A549 (cell line): Measurements from ENCODE around the gene MRPL2. TPM values are rescaled to one million over a fixed set of nuclear protein-coding genes. Genes with fewer than 3 reads are reported as not detected.

ENCODE experiments used
- ATAC-seq, 2 experiments: fragments of 200-7000 bp in 1 of 2; fragments of >200 bp in 1 of 2; cut with Nextera tagmentation in 1 of 2; cut with Tn5 transposase in 1 of 2; 3 replicates each; pipeline versions ENCODE4 v1.8.0 to v1.9.1; 2018 to 2020; ENCODE audit warnings: mild to moderate bottlenecking in 1 of 2, moderate library complexity in 1 of 2
- CTCF ChIA-PET: fragments of 300-600 bp; sonication (Branson Sonifier 250); formaldehyde crosslinking; extraction: SDS; loops from one replicate; lab custom pipeline; 2021; ENCODE audit warnings: antibody characterized with exemption, inconsistent platforms; lab: Yijun Ruan, JAX
- POLR2A ChIA-PET: fragments of 350-600 bp; formaldehyde crosslinking; extraction: SDS; loops from one replicate; lab custom pipeline; 2021; ENCODE audit warnings: antibody characterized with exemption, inconsistent platforms; lab: Yijun Ruan, JAX
- DNase-seq, 2 experiments: peaks; one replicate each; pipeline versions ENCODE4 v3.0.0 to v3.0.0-alpha.2; 2011 to 2016; ENCODE audit warnings: low read depth in 1 of 2, low spot score in 1 of 2
- FAIRE-seq: peaks from 2 replicates; lab custom pipeline; 2011; peaks lifted over from hg19 to GRCh38; lab: Jason Lieb, UNC
- H3K27ac ChIP-seq, 2 experiments: fragments of >200 bp; sonication (Bioruptor Twin); formaldehyde crosslinking; 3 replicates each; pipeline ENCODE4 v1.5.1; 2016 to 2017
- H3K4me1 ChIP-seq: fragments of >200 bp; sonication (Bioruptor Twin); formaldehyde crosslinking; 3 replicates; pipeline ENCODE4 v1.6.1; 2016
- H3K4me2 ChIP-seq: fragments of >200 bp; sonication (Bioruptor Twin); formaldehyde crosslinking; 3 replicates; pipeline ENCODE4 v1.6.1; 2016
- H3K4me3 ChIP-seq: fragments of >200 bp; sonication (Bioruptor Twin); formaldehyde crosslinking; 3 replicates; pipeline ENCODE4 v1.5.1; 2016
- H3K9me3 ChIP-seq: fragments of >200 bp; sonication (Bioruptor Twin); formaldehyde crosslinking; 3 replicates; pipeline ENCODE4 v1.6.1; 2016
- ATOH8 ChIP-seq: fragments of 250-450 bp; sonication (Bioruptor Pico); IDR thresholded peaks from 2 replicates; pipeline ENCODE4 v1.5.0; 2020; ENCODE audit warnings: low read depth, mild to moderate bottlenecking, moderate library complexity
- BCL3 ChIP-seq: fragments of >200 bp; sonication (Bioruptor Twin); formaldehyde crosslinking; IDR thresholded peaks from 3 replicates; pipeline ENCODE4 v1.6.1; 2016
- CBX2 ChIP-seq: fragments of 200-600 bp; sonication (generic); IDR thresholded peaks from 2 replicates; pipeline ENCODE4 v1.6.1; 2016; ENCODE audit warnings: low read depth, mild to moderate bottlenecking, borderline replicate concordance
- CBX8 ChIP-seq: fragments of 200-600 bp; sonication (generic); IDR thresholded peaks from 2 replicates; pipeline ENCODE4 v1.6.1; 2016
- CEBPB ChIP-seq, 2 experiments: fragments of >200 bp in 1 of 2; sonication (Bioruptor Twin) in 1 of 2; formaldehyde crosslinking in 1 of 2; IDR thresholded peaks; 2 replicates each; pipeline ENCODE4 v1.6.1; 2012 to 2016
- CHD2 ChIP-seq: fragments of 150-350 bp; IDR thresholded peaks from 2 replicates; pipeline ENCODE4 v1.6.1; 2014; ENCODE audit warnings: low read length; ENCODE audit not compliant: partially characterized antibody
- CHD4 ChIP-seq: fragments of 200-600 bp; sonication (generic); IDR thresholded peaks from 2 replicates; pipeline ENCODE4 v1.6.1; 2016; ENCODE audit warnings: antibody characterized with exemption, mild to moderate bottlenecking, borderline replicate concordance
- E2F6 ChIP-seq: IDR thresholded peaks from 2 replicates; pipeline ENCODE4 v1.6.1; 2012; ENCODE audit warnings: low read depth, borderline replicate concordance
- EHF ChIP-seq: fragments of 250-450 bp; sonication (Bioruptor Pico); IDR thresholded peaks from 2 replicates; pipeline ENCODE4 v1.5.0; 2020; ENCODE audit warnings: mild to moderate bottlenecking
- EHMT2 ChIP-seq: fragments of 200-600 bp; sonication (generic); IDR thresholded peaks from 2 replicates; pipeline ENCODE4 v1.6.1; 2016; ENCODE audit warnings: antibody characterized with exemption, low read depth, mild to moderate bottlenecking, moderate library complexity
- ELK1 ChIP-seq: fragments of 150-350 bp; IDR thresholded peaks from 2 replicates; pipeline ENCODE4 v1.6.1; 2014; ENCODE audit warnings: low read depth, mild to moderate bottlenecking, low read length
- FOSL2 ChIP-seq, 2 experiments: fragments of 450-650 bp in 1 of 2; fragments of >200 bp in 1 of 2; sonication (Bioruptor Twin) in 1 of 2; formaldehyde crosslinking; IDR thresholded peaks; 2 replicates each; pipeline versions ENCODE4 v1.5.0 to v1.6.1; 2016 to 2020; ENCODE audit warnings: mild to moderate bottlenecking in 1 of 2, moderate library complexity in 1 of 2
- FOXS1 ChIP-seq: fragments of 250-450 bp; sonication (Bioruptor Pico); IDR thresholded peaks from 2 replicates; pipeline ENCODE4 v1.5.0; 2020; ENCODE audit warnings: mild to moderate bottlenecking, moderate library complexity
- GATA3 ChIP-seq: IDR thresholded peaks from 2 replicates; pipeline ENCODE4 v1.6.1; 2012; ENCODE audit warnings: borderline replicate concordance
- HES2 ChIP-seq: fragments of >200 bp; sonication (Bioruptor Twin); formaldehyde crosslinking; IDR thresholded peaks from 2 replicates; pipeline ENCODE4 v1.6.1; 2016
- HMGXB4 ChIP-seq: fragments of 250-450 bp; sonication (Bioruptor Pico); IDR thresholded peaks from 2 replicates; pipeline ENCODE4 v1.5.0; 2021; ENCODE audit warnings: mild to moderate bottlenecking, moderate library complexity, borderline replicate concordance
- HOXA7 ChIP-seq: fragments of 250-450 bp; sonication (Bioruptor Pico); IDR thresholded peaks from 2 replicates; pipeline ENCODE4 v1.5.0; 2020; ENCODE audit warnings: mild to moderate bottlenecking, moderate library complexity
- HOXB5 ChIP-seq: fragments of 250-450 bp; sonication (Bioruptor Pico); IDR thresholded peaks from 2 replicates; pipeline ENCODE4 v1.5.0; 2020; ENCODE audit warnings: mild to moderate bottlenecking, moderate library complexity
- JUNB ChIP-seq: fragments of >200 bp; sonication (Bioruptor Twin); formaldehyde crosslinking; IDR thresholded peaks from 2 replicates; pipeline ENCODE4 v1.6.1; 2016
- MAFK ChIP-seq: fragments of 450-650 bp; IDR thresholded peaks from 2 replicates; pipeline ENCODE4 v1.6.1; 2014; ENCODE audit not compliant: partially characterized antibody
- PBX3 ChIP-seq: IDR thresholded peaks from 2 replicates; pipeline ENCODE4 v1.6.1; 2012
- POLR2AphosphoS2 ChIP-seq: conservative IDR thresholded peaks from 2 replicates; pipeline ENCODE4 v1.6.1; 2012; ENCODE audit warnings: low read length, improper control_type of control experiment, inconsistent platforms
- RAD21 ChIP-seq, 2 experiments: fragments of >200 bp in 1 of 2; sonication (Bioruptor Twin) in 1 of 2; formaldehyde crosslinking in 1 of 2; IDR thresholded peaks in 1 of 2; conservative IDR thresholded peaks in 1 of 2; 2 replicates in 1 of 2; 3 replicates in 1 of 2; pipeline ENCODE4 v1.6.1; 2012 to 2018; ENCODE audit warnings: inconsistent platforms in 1 of 2
- RARB ChIP-seq: fragments of 250-450 bp; sonication (Bioruptor Pico); IDR thresholded peaks from 2 replicates; pipeline ENCODE4 v1.8.0; 2021; ENCODE audit warnings: mild to moderate bottlenecking, moderate library complexity
- RFX5 ChIP-seq: fragments of 450-650 bp; IDR thresholded peaks from 2 replicates; pipeline ENCODE4 v1.7.1; 2014; ENCODE audit warnings: antibody characterized with exemption, mild to moderate bottlenecking, moderate library complexity
- SREBF2 ChIP-seq: fragments of 450-650 bp; IDR thresholded peaks from 2 replicates; pipeline ENCODE4 v1.6.1; 2014; ENCODE audit warnings: mild to moderate bottlenecking, moderate library complexity
- TFCP2L1 ChIP-seq: fragments of 250-450 bp; sonication (Bioruptor Pico); IDR thresholded peaks from 2 replicates; pipeline ENCODE4 v1.5.0; 2021; ENCODE audit warnings: mild to moderate bottlenecking
- ZC3H11A ChIP-seq: fragments of 450-650 bp; IDR thresholded peaks from 2 replicates; pipeline ENCODE4 v1.6.1; 2014; ENCODE audit warnings: antibody characterized with exemption, mild to moderate bottlenecking
- ZFP36 ChIP-seq: fragments of 450-650 bp; IDR thresholded peaks from 2 replicates; pipeline ENCODE4 v1.6.1; 2014; ENCODE audit warnings: borderline replicate concordance; ENCODE audit not compliant: partially characterized antibody
- WGBS: methylation state at CpG from one replicate; pipeline ENCODE4 v1.1.6; 2017; ENCODE audit errors: missing lambda C conversion rate; 5-methylcytosine and 5-hydroxymethylcytosine counted together
- polyA plus RNA-seq, 4 experiments: library from polyadenylated mRNA; depleted of rRNA in 3 of 4; stranded (reverse); fragments of >200 nt; fragmentation: RNase III in 1 of 4; extraction: RNeasy Plus Mini Kit Qiagen cat#74134 plus additional on column Dnase treatment in 1 of 4; gene quantifications; 2 replicates in 3 of 4; 3 replicates in 1 of 4; pipeline ENCODE4 v1.2.3, GENCODE V29; 2011 to 2017

MRPL2 gene
- polyA plus RNA-seq, 2 of the 4 experiments (the other 2 are of a cell fraction) = 33.7 to 51.9 TPM

- peaks cover 13% of the 10 kb centered on the region for H3K4me1 ChIP-seq
- no peak overlapping the region for H3K4me3 ChIP-seq
- DNase-seq = no peak
- FAIRE-seq = no peak
- CTCF ChIA-PET = interaction anchor here (0.7 to 2.4 kb wide), 3 partner anchors 8 to 11 kb away, joined by 3 to 6 read pairs (median 3); partner anchors contain the start of genes KLC4 and MRPL2
- POLR2A ChIA-PET = interaction anchor here (1.1 kb wide), 1 partner anchor 11 kb away, joined by 3 read pairs; no protein-coding TSS in a partner anchor
- H3K9me3 ChIP-seq = no peaks in the 10 kb centered on the region
- whole genome bisulfite sequencing = 97% methylated on average over 9 of the region's 17 CpGs
- H3K27ac ChIP-seq = no peak overlapping the region
- ATAC-seq = no peak
- no peak overlapping the region for H3K4me2 ChIP-seq
- TF ChIP-seq RAD21 (conservative IDR thresholded peaks at IDR 0.05 in 1 of 2, IDR thresholded peaks at IDR 0.05 in 1 of 2) = no peak
- TF ChIP-seq GATA3 = no peak
- no peak for TF ChIP-seq EHF
- TF ChIP-seq CHD4 = no peak
- TF ChIP-seq CBX8 = no peak
- no peak for TF ChIP-seq ZFP36
- TF ChIP-seq E2F6 = no peak
- TF ChIP-seq PBX3 = no peak
- TF ChIP-seq HOXA7 = no peak
- TF ChIP-seq RFX5 = no peak
- TF ChIP-seq CBX2 = no peak
- TF ChIP-seq SREBF2 = no peak
- no peak for TF ChIP-seq POLR2AphosphoS2
- TF ChIP-seq BCL3 = no peak
- TF ChIP-seq FOSL2 (IDR thresholded peaks at IDR 0.05) = no peak
- no peak for TF ChIP-seq FOSL2 (CRISPR knock-in tag; IDR thresholded peaks at IDR 0.05)
- TF ChIP-seq CHD2 = no peak
- no peak for TF ChIP-seq ELK1
- no peak for TF ChIP-seq EHMT2
- no peak for TF ChIP-seq HES2
Measured at GRCh38 chr6:43050981-43051380, 8.3 kb downstream of the MRPL2 start.

- DNase-seq (no peak), ATAC-seq (no peak), FAIRE-seq (no peak)
- no peak overlapping the region for H3K4me3 ChIP-seq
- H3K4me2 ChIP-seq = no peak overlapping the region
- ChIA-PET CTCF (no interaction called here), POLR2A (no interaction called here)
- TF ChIP-seq TFCP2L1 (CRISPR knock-in tag) = no peak
- TF ChIP-seq FOXS1 = no peak
- TF ChIP-seq ZC3H11A = no peak
- no peak for TF ChIP-seq FOSL2 (IDR thresholded peaks at IDR 0.05)
- TF ChIP-seq FOSL2 (CRISPR knock-in tag; IDR thresholded peaks at IDR 0.05) = no peak
- TF ChIP-seq CEBPB (IDR thresholded peaks at IDR 0.05) = no peak
- TF ChIP-seq HES2 = no peak
- no peak for TF ChIP-seq GATA3
- TF ChIP-seq MAFK = no peak
- TF ChIP-seq CHD4 = no peak
- TF ChIP-seq HMGXB4 (CRISPR knock-in tag) = no peak
- no peak for TF ChIP-seq RAD21 (conservative IDR thresholded peaks at IDR 0.05 in 1 of 2, IDR thresholded peaks at IDR 0.05 in 1 of 2)
- TF ChIP-seq JUNB = no peak
- TF ChIP-seq BCL3 = no peak
- TF ChIP-seq ATOH8 (CRISPR knock-in tag) = no peak
- TF ChIP-seq RARB (CRISPR knock-in tag) = no peak
- no peak for TF ChIP-seq HOXA7
- no peak for TF ChIP-seq HOXB5 (CRISPR knock-in tag)
- 93% methylated on average over 7 of the region's 7 CpGs for WGBS
- H3K27ac ChIP-seq = no peak overlapping the region
- peaks cover 9% of the 10 kb centered on the region for H3K4me1 ChIP-seq
- no peaks in the 10 kb centered on the region for H3K9me3 ChIP-seq
Measured at GRCh38 chr6:43047998-43048397, 11.2 kb downstream of the MRPL2 start.
